Left hindlimb (tissue), 1 donor: ENCODE measurements around the gene GPATCH2L.

Experiments used
- DNase-seq: peaks from one replicate; pipeline ENCODE4 v3.0.0-alpha.2; 2018

Gene GPATCH2L

GRCh38 chr14:76151398-76152332 lies at the start of gene GPATCH2L:
Gene GPATCH2L (plus strand): TSS chr14:76151922. CDS start chr14:76154364, 2,442 bp downstream.
- DNase-seq: peak; percentile 96

GRCh38 chr14:76104802-76105355 lies 46.8 kb upstream of the GPATCH2L start:
- no peak for DNase-seq

- DNase-seq: no peak
These were observed 45.5 kb upstream of the GPATCH2L start for GRCh38 chr14:76106188-76106587.

- DNase-seq: no peak
These were observed 42.4 kb upstream of the GPATCH2L start for GRCh38 chr14:76109087-76109880.

GRCh38 chr14:76112889-76113624 lies 38.7 kb upstream of the GPATCH2L start:
- DNase-seq: no peak

GRCh38 chr14:76113691-76114090 lies 38.0 kb upstream of the GPATCH2L start:
- DNase-seq: no peak

- DNase-seq: no peak
These were observed 36.7 kb upstream of the GPATCH2L start for GRCh38 chr14:76115010-76115422.

- no peak for DNase-seq
These were observed 33.8 kb upstream of the GPATCH2L start for GRCh38 chr14:76117789-76118484.

GRCh38 chr14:76118594-76118993 lies 33.1 kb upstream of the GPATCH2L start:
- no peak for DNase-seq

GRCh38 chr14:76121089-76121748 lies 30.5 kb upstream of the GPATCH2L start:
- DNase-seq: no peak

- DNase-seq: no peak
These were observed 28.1 kb upstream of the GPATCH2L start for GRCh38 chr14:76123426-76124225.

- DNase-seq: no peak
These were observed 26.2 kb upstream of the GPATCH2L start for GRCh38 chr14:76125511-76125910.

- no peak for DNase-seq
These were observed 25.6 kb upstream of the GPATCH2L start for GRCh38 chr14:76126076-76126475.

GRCh38 chr14:76129851-76130576 lies 21.7 kb upstream of the GPATCH2L start:
- DNase-seq: no peak

GRCh38 chr14:76131071-76131965 lies 20.4 kb upstream of the GPATCH2L start:
- DNase-seq: no peak

- DNase-seq: no peak
These were observed 18.6 kb upstream of the GPATCH2L start for GRCh38 chr14:76133103-76133502.

GRCh38 chr14:76134231-76134630 lies 17.5 kb upstream of the GPATCH2L start:
- no peak for DNase-seq

- DNase-seq: no peak
These were observed 16.0 kb upstream of the GPATCH2L start for GRCh38 chr14:76135722-76136121.
